Activated CD4-positive, alpha-beta T cell treated with anti-CD3 and anti-CD28 coated beads, Interleukin-10, Interleukin-2, amounts not matched to agents 100 ng/mL and 50 ng/mL, durations not matched to agents 16 hours and 8 hours (primary cell): ENCODE results near the gene KLHL7.

Experiments
- DNase-seq: peaks from one replicate; pipeline ENCODE4 v3.0.0-alpha.2; 2020

The KLHL7 gene

GRCh38 chr7:23105644-23106056 is at the start of gene KLHL7:
Gene KLHL7, plus strand, starts transcription at chr7:23105785. Its CDS starts 242 bp downstream, at chr7:23106027.
- peak; percentile 97 for DNase-seq

GRCh38 chr7:23058408-23059096 is 47.0 kb upstream of the KLHL7 start:
- DNase-seq = no peak

GRCh38 chr7:23061327-23061726 is 44.3 kb upstream of the KLHL7 start:
- DNase-seq = no peak

GRCh38 chr7:23062452-23062851 is 43.1 kb upstream of the KLHL7 start:
- DNase-seq = no peak

- no peak for DNase-seq
Measured at GRCh38 chr7:23065974-23066373, 39.6 kb upstream of the KLHL7 start.

GRCh38 chr7:23067271-23067670 is 38.3 kb upstream of the KLHL7 start:
- DNase-seq = no peak

- DNase-seq = no peak
Measured at GRCh38 chr7:23072048-23072447, 33.5 kb upstream of the KLHL7 start.

GRCh38 chr7:23072922-23073321 is 32.7 kb upstream of the KLHL7 start:
- no peak for DNase-seq

GRCh38 chr7:23074443-23075261 is 30.9 kb upstream of the KLHL7 start:
- DNase-seq = no peak

- no peak for DNase-seq
Measured at GRCh38 chr7:23075571-23075970, 30.0 kb upstream of the KLHL7 start.

GRCh38 chr7:23076772-23077171 is 28.8 kb upstream of the KLHL7 start:
- DNase-seq = no peak

- DNase-seq = no peak
Measured at GRCh38 chr7:23093111-23093510, 12.5 kb upstream of the KLHL7 start.

GRCh38 chr7:23093546-23093945 is 12.0 kb upstream of the KLHL7 start:
- no peak for DNase-seq

GRCh38 chr7:23096518-23097290 is 8.9 kb upstream of the KLHL7 start:
- no peak for DNase-seq

- no peak for DNase-seq
Measured at GRCh38 chr7:23098029-23098428, 7.6 kb upstream of the KLHL7 start.

GRCh38 chr7:23098460-23098859 is 7.1 kb upstream of the KLHL7 start:
- DNase-seq = no peak

GRCh38 chr7:23100697-23101096 is 4.9 kb upstream of the KLHL7 start:
- DNase-seq = no peak

GRCh38 chr7:23105086-23105643 is 420 bp upstream of the KLHL7 start:
- peak; percentile 13 for DNase-seq

- peak; percentile 47 for DNase-seq
Measured at GRCh38 chr7:23106057-23106822, 655 bp downstream of the KLHL7 start.

GRCh38 chr7:23106823-23107663 is 1.5 kb downstream of the KLHL7 start:
- DNase-seq = no peak

- DNase-seq = no peak
Measured at GRCh38 chr7:23107781-23108180, 2.2 kb downstream of the KLHL7 start.
